RPMI7951 (cell line): ENCODE data around the gene IRF9. TPM values are rescaled to one million over a fixed set of nuclear protein-coding genes. Genes with fewer than 3 reads are reported as not detected.

Experiments used
- DNase-seq: peaks from one replicate; pipeline ENCODE4 v3.0.0-alpha.2; 2012; ENCODE audit warnings: low read depth
- total RNA-seq: library from RNA; depleted of rRNA; stranded (reverse); fragments of >200 nt; shearing (Covaris generic); gene quantifications from 2 replicates; pipeline ENCODE4 v1.2.3, GENCODE V29; 2014

The IRF9 gene
- total RNA-seq, 1 experiment from 2014 or later = 39.3 TPM

DNA sequence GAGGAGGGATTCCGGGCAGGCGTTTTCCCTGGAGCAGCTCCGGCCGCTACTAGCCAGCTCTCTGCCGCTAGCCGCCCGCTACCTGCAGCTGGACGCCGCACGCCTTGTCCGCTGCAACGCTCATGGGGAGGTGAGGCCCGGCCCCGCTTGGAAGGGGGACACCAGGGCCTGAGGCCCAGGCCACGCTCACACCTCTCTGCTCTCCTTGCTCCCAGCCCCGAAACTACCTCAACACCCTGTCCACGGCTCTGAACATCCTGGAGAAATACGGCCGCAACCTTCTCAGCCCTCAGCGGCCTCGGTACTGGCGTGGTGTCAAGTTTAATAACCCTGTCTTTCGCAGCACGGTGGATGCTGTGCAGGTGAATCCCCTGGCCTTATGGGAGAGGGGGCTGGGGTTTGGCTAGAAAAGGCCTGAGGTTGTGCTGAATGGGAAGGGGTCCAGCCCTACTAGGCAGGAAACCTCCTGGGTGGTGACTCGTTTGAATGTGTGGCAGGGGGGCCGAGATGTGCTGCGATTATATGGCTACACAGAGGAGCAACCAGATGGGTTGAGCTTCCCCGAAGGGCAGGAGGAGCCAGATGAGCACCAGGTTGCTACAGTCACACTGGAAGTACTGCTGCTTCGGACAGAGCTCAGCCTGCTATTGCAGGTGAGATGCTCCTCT lies 13.2 kb upstream of the IRF9 start:
- no peak for DNase-seq

DNA sequence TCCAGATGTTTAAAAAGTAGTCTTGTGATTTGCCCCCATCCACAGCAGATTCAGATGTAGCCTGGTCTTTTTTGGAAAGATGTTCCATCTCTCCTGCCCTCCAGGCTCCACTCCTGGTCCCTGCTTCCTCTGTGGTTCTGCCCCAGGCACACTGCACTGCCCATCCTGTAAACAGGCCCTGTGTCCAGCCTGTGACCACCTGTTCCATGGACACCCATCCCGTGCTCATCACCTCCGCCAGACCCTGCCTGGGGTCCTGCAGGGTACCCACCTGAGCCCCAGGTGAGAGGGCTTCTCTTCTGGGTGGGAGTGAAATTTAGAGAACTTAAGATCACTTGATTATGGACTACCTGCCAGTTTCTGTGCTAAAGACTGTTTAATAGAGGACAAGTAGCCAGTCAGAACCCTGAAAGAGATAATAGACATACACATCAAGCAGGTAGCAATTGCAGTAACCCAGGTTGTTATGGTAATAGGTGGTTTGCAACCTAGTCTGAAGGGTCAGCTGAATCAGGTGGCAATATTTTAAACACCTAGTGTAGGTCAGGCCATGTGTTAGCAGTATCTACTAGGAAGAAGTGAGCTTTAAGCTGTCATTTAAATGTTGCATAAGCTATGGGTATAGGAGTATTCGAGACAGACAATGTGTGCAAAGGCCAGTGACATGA lies 11.6 kb upstream of the IRF9 start:
- no peak for DNase-seq

GRCh38 chr14:24150061-24150460 lies 11.0 kb upstream of the IRF9 start:
- no peak for DNase-seq

- DNase-seq = no peak
Measured at GRCh38 chr14:24150567-24150966, 10.5 kb upstream of the IRF9 start.

GRCh38 chr14:24150993-24151392 lies 10.1 kb upstream of the IRF9 start:
- no peak for DNase-seq

DNA sequence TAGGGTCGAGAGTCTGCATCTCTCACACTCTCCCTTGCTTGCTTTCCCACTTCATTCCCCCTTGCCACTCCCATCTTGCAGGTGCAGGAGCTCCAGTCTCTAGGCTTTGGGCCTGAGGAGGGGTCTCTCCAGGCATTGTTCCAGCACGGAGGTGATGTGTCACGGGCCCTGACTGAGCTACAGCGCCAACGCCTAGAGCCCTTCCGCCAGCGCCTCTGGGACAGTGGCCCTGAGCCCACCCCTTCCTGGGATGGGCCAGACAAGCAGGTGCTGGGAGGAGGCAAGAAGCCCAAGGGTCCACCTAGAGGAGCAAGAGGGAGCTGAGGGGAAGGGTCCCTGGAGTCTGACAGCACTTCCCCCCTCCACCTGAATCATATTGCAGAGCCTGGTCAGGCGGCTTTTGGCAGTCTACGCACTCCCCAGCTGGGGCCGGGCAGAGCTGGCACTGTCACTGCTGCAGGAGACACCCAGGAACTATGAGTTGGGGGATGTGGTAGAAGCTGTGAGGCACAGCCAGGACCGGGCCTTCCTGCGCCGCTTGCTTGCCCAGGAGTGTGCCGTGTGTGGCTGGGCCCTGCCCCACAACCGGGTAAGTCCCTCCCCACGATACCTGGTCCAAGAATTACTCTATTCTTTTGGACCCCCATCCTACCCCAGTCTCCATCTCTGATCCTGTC lies 9.5 kb upstream of the IRF9 start:
- no peak for DNase-seq

GRCh38 chr14:24155100-24155499 lies 6.0 kb upstream of the IRF9 start:
- DNase-seq = no peak

DNA sequence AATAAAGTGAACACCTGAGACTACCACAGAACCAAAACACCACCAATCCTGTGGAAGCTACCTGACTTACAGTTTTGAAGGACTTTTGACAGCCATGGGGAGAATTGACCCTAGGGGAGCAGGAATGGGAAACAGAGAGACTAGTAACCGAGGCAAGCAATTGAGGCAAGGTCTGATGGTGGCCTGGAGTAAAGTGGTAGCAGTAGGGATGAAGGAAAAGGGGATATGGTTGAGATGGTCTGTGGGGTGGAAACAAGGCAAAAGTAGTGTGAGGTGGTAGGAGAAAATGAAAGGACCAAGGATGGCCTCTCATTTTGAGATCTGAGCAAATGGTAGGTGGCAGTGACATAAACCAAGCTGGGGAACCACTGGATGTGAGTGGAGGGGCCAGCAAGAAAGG lies 4.2 kb upstream of the IRF9 start:
- no peak for DNase-seq

DNA sequence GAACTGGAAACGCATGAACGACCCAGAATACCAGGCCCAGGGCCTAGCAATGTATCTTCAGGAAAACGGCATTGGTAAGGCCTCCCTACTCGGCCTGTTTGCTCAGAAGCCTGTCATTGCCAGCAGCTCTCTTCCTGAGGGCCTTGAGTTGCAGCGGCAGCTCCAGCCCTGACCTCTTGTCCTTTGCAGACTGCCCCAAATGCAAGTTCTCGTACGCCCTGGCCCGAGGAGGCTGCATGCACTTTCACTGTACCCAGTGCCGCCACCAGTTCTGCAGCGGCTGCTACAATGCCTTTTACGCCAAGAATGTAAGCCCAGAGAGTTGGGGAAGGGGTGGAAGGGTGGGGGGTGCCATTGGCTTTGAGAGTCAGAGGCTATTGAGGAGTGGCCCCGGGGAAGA lies 3.7 kb upstream of the IRF9 start:
- no peak for DNase-seq

- no peak for DNase-seq
Measured at GRCh38 chr14:24159777-24160498, 1.1 kb upstream of the IRF9 start.

- no peak for DNase-seq
Measured at GRCh38 chr14:24160499-24160849, 591 bp upstream of the IRF9 start.

DNA sequence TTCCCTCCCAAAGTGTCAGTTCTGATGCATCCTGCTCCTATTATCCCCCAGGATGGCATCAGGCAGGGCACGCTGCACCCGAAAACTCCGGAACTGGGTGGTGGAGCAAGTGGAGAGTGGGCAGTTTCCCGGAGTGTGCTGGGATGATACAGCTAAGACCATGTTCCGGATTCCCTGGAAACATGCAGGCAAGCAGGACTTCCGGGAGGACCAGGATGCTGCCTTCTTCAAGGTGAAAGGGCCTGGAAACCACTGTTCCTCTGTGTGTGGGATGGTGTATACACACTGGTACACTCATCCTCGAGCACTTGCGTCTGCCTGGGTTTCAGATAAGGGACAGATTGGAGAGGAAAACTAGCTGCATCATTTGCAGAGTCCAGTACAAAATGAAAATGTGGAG lies 1.0 kb downstream of the IRF9 start:
- DNase-seq = no peak

- DNase-seq = no peak
Measured at GRCh38 chr14:24164518-24164991, 3.5 kb downstream of the IRF9 start.

GRCh38 chr14:24165785-24166184 lies 4.7 kb downstream of the IRF9 start:
- no peak for DNase-seq

DNA sequence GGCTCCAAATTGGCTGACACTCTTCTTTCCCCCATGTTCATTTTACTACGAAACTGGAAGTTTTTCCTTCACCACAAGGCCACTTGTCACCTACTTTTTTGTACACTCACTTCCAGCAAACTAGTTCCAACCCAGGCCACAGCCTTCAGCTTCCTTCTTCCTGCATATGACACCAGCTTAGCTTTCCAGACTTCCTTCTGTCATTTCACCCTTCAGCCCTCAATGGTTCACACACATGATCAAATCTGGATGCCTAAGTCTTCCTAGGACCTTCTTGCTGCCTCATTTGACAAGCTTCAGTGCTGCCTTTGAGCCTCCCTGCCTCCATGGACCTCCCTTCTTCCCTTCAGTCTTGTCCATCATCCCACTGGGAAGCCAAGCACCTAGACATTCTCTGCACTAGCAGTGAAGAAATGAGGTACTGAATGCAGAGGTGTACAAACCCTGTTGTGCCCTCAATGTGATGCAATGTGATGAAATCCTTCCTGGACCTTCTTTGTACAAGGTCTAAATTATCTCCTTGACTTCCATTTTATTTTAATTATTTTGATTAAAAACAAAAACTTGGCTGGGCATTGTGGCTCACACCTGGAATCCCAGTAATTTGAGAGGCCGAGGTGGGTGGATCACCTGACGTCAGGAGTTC lies 6.5 kb downstream of the IRF9 start:
- DNase-seq = no peak

DNA sequence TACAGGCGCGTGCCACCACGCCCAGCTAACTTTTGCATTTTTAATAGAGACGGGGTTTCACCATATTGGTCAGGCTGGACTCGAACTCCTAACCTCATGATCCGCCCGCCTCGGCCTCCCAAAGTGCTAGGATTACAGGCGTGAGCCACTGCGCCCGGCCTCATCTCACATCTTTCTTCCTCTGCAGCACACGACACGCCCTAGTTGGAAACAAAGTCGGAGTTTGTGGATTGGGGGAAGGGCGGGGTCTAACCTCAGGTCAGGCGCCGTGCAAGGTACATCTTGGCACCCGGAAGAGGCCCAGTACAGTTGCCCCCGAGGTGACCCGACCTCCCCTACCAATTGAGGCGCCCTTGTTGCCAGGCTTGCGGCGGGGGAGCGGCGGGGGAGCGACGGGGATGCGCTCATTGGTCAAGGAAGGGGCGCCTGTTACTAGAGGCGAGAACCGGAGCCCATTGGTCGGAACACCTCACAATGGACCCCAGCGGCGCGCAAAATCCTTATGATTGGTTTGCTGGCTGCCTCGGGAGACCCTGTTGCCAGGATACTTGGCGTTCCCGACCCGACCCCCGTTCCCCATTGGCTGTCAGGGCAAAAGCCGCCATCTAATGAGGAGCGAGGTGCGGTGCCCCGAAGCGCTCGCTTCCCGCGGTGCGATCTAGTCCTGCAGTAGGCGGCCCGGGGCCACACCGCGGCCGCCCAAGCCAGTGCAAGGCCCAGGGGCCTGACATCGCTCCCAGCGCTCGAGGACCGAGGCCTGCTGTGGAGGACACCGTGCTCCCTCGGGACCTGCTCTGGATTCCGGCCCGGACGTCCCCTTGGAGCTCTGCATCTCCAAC lies 10.6 kb downstream of the IRF9 start, which contains the start of gene REC8:
TSS of gene REC8 (plus strand) at position 659 of the 839 bp plus-strand sequence. CDS start 473 bp downstream, outside the sequence.
- DNase-seq = no peak

GRCh38 chr14:24172261-24172860 lies 11.3 kb downstream of the IRF9 start:
- DNase-seq = no peak

- no peak for DNase-seq
Measured at GRCh38 chr14:24172871-24173281, 11.8 kb downstream of the IRF9 start.

- no peak for DNase-seq
Measured at GRCh38 chr14:24176599-24176998, 15.5 kb downstream of the IRF9 start.

DNA sequence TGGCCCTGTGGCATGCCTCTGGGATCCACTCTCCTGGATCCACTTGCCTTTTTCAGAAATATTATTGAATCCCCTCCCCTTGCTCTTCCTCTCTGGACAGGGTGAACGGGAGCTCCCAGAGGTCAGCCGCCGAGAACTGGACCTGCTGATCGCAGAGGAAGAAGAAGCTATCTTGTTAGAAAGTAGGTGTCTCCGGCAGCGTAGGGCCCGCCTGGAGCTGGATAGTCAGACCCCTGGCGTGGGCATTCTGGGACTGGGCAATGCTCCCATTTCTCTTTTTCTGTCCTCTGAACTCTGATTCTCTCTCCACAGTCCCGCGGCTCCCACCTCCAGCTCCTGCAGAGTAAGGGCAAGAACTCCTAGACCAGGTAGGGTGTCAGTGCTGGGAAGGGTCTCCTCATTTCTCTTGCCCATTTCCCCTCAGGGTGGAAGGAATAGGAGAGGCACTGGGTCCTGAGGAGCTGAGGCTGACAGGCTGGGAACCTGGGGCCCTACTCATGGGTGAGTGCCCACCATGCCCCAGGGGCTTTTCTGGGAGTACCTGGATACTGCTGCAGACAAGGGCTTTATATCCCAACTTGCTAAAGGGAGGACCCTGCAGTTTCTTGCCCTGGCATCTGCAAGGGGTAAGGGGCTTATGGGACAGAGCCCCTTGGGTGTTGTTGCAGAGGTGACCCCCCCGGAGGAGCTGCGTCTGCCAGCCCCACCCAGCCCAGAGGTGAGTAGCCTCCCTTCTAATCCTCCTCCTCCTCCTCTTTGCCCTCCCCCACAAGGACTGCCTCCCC lies 16.2 kb downstream of the IRF9 start:
- DNase-seq = no peak
